SW480 (cell line): ENCODE results near the gene LETM1.
A peak's percentile ranks its signal among the peaks of the same experiment; 100 is the strongest.

ENCODE experiments used
- DNase-seq: peaks from one replicate; pipeline ENCODE4 v3.0.0-alpha.2; 2016; ENCODE audit warnings: low spot score

The LETM1 gene

DNA sequence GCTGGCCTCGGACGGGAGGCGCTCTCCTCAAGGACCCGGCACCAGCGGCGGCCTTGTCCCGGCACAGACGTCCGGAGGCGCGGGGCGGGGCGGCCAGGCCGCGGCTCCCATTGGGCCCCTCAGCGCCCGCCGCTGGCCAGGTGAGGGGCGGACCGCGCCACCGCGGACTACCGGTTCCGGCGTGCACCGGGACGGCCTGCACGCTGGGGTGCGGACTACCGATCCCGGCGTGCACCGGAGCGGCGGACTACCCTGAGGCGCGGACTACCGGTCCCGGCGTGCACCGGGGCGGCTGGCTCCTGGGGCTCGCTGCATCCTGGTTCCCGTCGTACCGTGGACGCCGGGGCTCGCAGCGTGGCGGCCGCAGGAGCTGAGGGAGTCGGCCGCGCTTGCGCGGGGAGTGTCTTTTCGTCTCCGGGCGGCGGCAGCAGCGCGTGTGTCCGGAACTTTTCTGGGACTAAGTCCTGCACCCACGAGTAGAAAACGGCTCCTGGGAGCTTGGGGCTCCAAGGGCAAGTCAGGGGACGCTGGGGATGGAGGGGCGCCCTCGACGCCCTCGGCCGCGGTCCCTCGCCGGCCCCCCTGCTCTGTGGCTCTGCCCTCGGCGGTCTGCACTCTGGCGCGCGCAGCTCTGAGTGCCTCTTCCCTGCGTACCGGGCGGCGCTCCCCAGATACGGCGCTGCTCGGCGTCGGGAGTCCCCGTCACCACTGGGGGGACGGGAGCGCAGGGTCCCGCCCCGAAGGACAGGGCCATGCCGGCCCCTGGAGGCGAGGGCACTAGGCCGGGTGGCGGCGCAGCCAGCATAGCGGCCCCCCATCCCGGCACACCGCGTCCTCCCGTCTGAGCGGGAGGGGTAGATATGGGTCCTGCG, at the start of gene LETM1:
TSS of gene LETM1 (minus strand) at position 86 of the 872 bp plus-strand sequence. CDS start 206 bp downstream, outside the sequence.
- DNase-seq: peak; percentile 93

DNA sequence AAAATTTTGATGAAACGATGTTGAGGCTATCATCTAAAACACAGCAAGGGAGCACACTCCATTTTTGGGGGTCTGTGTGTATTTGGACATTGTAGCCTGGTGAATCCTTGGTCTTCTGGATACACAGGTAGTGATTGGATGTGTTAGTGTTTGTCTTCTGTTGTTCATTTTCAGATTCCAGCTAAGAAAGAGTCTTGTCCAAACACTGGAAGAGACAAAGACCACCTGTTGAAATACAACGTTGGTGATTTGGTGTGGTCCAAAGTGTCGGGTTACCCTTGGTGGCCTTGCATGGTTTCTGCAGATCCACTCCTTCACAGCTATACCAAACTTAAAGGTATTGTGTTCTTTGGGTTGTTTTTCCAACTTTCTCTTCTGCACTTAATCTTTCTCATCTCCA, 48.1 kb upstream of the LETM1 start:
- no peak for DNase-seq

DNA sequence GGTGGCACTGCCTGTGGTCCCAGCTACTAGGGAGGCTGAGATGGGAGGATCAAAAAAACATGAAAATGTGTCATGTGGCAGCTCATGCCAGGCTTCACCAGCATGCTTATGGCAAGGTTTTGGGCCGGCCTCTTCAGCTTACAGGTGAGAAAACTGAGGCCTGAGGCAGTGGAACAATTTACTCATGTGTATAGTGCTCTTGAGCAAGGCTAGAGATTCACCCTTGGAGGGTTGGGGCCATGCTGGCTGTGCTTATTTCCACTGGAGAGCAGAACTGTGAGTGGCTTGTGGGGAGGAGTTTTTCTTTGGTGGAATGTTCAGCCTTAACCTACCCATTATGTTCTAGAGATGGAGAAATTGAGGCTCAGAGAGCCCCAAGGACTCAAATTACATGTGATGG, 47.1 kb upstream of the LETM1 start:
- no peak for DNase-seq

DNA sequence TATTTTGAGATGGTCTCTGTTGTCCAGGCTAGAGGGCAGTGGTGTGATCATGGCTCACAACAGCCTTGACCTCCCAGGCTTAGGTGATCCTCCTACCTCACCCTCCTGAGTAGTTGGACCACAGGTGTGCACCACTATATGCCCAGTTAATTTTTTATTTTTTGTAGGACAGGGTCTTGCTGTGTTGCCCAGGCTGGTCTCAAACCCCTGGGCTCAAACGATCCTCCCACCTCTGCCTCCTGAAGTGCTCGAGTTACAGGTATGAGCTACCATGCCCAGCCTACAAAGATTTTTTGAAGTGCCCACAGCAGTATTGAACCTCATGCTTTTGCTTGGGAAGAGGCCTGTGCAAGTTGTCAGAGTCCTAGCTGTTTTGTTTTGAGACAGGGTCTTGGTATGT, 46.3 kb upstream of the LETM1 start:
- no peak for DNase-seq

GRCh38 chr4:1901127-1901526, 45.2 kb upstream of the LETM1 start:
- no peak for DNase-seq

DNA sequence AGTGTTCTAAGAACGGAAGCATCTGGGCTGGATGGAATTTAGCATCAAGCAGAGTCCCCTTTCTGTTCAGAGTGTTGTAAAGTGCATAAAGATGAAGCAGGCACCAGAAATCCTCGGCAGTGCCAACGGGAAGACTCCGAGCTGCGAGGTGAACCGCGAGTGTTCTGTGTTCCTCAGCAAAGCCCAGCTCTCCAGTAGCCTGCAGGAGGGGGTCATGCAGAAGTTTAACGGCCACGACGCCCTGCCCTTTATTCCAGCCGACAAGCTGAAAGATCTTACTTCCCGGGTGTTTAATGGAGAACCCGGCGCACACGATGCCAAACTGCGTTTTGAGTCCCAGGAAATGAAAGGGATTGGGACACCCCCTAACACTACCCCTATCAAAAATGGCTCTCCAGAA, 44.7 kb upstream of the LETM1 start:
- DNase-seq: no peak

DNA sequence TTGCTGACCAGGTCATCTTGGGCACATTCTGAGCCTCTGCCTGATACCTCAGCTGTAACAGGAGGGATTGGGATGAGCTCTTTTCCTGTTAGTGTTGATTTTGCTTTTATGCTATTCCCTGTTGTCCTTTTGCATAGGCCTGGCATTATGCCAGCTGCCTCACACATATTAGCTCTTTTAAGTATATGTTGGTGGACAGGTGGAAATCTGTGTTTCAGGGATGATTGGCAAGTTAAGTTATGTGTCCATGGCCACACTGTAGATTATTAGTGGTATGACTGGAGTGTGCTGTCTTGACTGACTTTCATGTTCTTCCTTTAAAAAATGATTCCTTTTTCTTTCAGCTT, 44.1 kb upstream of the LETM1 start:
- DNase-seq: no peak

DNA sequence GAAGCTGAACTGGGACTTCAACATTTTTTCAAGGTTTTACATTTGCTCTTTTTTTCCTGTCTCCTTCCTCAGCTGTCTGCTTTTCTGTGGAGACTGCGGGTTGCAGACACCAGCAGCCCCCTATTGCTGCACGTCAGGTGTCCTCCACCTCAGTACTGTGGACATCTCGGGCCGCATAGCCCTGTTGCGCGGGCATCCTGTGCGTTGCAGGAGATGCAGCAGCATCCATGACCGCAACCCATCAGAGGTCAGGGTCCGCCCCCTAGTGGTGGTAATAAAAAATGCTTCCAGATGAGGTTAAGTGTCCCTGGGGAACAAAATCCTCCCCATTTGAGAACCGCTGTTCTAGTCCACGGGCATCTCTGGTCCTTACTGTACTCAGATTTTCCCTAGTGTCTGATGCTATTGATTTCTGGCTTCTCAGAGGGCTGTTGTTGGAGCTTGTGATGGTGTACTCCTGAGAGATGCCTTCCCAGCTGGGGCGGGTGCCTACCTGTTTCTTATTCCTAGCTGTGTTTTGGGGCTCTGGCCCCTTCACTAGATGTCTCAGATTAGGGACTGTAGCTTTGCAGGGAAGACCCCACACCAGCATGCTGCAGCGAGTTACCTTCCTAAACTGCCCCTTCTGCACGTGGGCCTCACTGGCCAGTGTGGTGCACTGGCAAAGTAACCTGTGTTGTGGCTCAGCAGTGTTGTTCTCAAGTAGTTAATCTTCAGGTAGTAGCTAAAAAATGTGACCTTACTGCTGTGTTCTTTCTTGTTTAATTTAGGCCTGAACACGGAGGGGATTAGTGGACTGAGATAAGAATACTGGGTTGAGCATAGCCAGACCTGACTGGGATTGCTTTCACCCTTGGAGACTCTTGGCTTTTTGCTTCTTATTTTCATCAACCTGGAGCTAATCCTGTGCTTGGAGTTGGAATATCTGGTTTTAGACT, 43.5 kb upstream of the LETM1 start:
- peak; percentile 68 for DNase-seq

DNA sequence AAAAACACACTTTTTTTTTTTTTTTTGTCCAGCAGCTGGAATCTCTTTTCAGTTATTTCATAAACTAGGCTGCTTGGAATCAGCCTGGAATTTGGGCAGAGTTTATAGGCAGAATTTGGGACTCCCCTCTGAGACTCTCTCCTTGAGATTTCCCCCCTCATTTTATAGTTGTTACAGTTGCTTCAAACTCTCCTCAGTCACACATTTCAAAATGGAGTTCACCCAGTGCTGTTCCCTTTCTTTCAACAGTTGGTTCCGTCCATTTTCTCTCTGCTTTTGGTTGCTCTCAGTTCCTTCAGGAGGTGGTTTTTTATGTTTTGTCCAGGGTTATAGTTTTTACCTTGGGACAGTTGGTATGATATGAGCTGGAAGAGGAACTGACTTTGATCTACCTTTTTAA, 42.7 kb upstream of the LETM1 start:
- DNase-seq: no peak

GRCh38 chr4:1898007-1898406, 42.1 kb upstream of the LETM1 start:
- DNase-seq: no peak

- no peak for DNase-seq
Measured at GRCh38 chr4:1896658-1896991, 40.7 kb upstream of the LETM1 start.

GRCh38 chr4:1895971-1896657, 40.2 kb upstream of the LETM1 start:
- no peak for DNase-seq

DNA sequence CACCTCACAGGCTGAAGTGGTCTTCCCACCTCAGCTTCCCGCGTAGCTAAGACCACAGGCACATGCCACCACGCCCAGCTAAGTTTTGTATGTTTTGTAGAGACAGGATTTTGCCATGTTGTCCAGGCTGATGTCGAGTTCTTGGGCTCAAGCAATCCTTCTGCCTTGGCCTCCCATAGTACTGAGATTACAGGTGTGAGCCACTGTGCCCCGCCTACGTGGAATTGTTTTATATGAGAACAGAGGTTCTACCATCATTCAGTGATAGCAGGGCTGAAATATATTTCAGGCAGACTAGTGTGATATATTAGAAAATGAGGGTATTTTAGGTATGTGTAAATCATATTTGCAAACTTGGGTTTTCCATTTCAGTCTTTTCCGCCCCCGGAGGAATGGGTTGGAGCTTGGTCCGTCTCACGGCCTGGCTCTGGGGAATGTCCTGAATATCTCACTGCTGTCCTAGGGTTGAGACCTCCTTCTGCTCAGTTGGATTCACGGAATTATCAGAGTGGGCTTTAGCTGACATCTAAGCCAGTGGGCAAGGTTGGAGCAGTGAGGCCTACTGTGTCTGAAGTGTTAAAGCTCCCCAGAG, 35.1 kb upstream of the LETM1 start:
- DNase-seq: no peak

DNA sequence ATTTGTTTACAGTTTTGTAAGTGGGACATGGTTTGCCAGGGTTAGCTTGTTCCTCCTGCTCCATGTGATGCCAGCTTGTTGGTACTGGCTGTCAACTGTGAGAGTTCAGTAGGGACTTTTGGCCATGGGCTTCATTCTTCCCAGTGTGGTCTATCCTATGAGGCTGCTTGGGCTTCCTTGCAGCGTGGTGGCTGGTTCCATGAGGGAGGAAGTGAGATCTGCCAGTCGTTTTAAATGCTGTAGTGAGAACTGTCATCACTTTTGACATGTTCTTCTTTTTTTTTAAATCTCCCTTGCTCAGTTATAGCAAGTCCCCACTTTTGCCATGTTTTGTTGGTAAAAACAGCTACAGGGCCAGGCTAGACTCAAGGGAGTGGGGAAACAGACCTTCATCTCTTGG, 31.1 kb upstream of the LETM1 start:
- DNase-seq: no peak

DNA sequence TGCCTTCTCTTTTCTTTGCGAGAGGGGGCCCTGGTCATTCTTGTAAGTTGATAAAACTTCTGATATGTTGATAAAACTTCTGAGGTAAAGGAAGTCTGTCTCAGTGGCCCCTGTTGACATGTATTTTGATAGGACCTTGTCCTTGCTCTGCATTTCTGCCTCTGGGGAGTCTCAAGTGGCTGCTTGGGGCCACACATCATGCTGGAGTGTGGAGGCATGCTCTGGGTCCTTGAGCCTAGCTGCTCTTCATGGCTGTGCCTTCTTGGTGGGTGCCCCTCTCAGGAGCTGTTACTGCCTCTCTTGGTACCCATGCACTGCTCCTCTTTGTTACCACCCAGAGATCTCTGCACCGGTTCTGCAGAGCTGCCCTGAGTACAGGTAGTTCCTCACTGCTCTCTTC, 29.5 kb upstream of the LETM1 start:
- no peak for DNase-seq

- DNase-seq: no peak
Measured at GRCh38 chr4:1883583-1883982, 27.6 kb upstream of the LETM1 start.

DNA sequence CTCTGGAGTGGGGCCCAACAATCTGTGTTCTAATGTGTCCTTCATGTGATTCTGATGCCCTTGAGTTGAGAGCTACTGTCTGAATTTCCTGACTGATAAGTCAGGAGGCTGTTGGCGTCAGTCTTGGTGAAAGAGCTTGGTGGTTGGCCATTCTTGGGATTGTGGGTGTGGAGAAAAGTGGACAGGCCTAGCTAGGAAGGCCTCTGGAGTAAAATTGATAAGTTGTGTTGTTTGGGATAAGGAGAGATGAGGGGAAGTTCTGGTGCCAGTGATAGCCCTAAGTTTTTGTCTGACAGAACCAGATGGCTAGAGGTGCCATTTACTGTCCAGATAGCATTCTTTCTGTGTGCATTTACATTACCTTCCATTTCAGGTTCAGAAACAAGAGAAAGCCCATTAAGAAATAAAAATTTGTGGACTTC, 26.9 kb upstream of the LETM1 start:
- DNase-seq: no peak

DNA sequence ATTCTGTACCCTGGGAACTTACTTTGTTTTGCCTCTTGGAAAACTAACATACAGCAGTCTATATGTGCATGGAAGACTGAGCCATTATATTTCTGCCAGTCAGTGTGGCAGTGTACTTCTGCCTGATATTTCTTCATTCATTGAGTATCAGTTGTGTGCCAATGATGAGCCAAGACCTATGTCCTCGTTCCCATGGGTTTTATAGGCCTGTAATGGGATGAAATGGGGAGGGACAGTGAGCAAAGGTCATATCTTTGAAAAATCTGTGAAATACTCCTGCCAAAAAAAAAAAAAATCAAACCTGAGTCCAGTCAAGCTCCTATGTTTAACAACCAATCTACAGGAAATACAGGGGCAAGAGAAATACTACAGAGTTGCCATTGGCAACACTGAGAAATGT, 24.4 kb upstream of the LETM1 start:
- DNase-seq: no peak

DNA sequence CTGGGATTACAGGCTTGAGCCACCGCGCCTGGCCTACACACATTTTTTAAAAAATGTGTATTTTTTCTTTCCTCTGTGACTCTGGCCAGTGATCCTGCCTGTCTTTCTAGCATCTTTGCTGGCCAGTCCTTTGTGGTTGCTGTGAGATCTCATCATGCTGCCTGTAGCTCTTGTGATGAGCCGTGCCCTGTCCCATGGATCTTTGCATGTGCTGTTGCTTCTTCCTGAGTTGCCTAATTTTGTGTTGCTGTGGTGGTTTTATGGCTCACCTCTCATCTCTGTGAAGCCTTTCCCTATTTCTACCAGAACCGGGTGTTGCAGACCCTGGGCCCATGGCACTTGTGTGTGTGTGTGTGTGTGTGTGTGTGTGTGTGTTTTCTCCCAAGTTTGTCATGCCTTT, 23.5 kb upstream of the LETM1 start:
- DNase-seq: no peak

- peak; percentile 16 for DNase-seq
Measured at GRCh38 chr4:1874201-1874600, 18.2 kb upstream of the LETM1 start.

DNA sequence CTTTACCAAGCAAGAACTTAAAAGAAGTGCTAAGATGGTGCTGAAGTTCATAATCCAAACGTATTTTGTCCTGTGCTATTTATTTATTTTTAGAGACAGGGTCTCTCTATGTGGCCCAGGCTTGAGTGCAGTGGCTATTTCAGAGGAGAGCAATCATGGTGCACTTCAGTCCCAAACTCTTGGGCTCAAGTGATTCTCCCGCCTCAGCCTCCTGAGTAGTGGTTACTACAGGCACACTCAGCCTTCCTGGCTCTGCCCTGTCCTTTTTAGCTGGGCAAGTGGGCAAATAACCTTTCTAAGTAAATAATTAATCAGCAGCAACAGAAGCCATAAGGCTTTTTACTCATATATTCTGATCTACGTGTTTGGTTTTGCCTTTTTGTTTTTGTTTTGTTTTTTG, 17.8 kb upstream of the LETM1 start:
- no peak for DNase-seq

GRCh38 chr4:1873291-1873690, 17.3 kb upstream of the LETM1 start:
- DNase-seq: no peak
